Measurements from ENCODE around the gene ABCC6. TPM values are rescaled to one million over a fixed set of nuclear protein-coding genes. Genes with fewer than 3 reads are reported as not detected.

The ABCC6 gene
- total and polyA plus RNA-seq, 2 of the 13 experiments (the other 11 are each of a cell fraction or from before 2014, with no cell fraction given): 82.4 to 105 TPM

GRCh38 chr16:16222850-16223661 lies at the start of gene ABCC6 (continued):
- TF ChIP-seq E2F5 (CRISPR knock-in tag; conservative IDR thresholded peaks at IDR 0.05): 0 out of 2 replicates have a peak, but pooled peaks have one; percentile 31
- peak; percentile 58 for TF ChIP-seq GABPB1 (CRISPR knock-in tag; IDR thresholded peaks at IDR 0.05)
- TF ChIP-seq, protein P1, sequence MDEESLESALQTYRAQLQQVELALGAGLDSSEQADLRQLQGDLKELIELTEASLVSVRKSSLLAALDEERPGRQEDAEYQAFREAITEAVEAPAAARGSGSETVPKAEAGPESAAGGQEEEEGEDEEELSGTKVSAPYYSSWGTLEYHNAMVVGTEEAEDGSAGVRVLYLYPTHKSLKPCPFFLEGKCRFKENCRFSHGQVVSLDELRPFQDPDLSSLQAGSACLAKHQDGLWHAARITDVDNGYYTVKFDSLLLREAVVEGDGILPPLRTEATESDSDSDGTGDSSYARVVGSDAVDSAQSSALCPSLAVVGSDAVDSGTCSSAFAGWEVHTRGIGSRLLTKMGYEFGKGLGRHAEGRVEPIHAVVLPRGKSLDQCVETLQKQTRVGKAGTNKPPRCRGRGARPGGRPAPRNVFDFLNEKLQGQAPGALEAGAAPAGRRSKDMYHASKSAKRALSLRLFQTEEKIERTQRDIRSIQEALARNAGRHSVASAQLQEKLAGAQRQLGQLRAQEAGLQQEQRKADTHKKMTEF (CRISPR knock-in tag; IDR thresholded peaks at IDR 0.05): peak; percentile 48; the same call in 1 of the 2 replicates
- peak; percentile 31; the same call in 1 of the 2 replicates for TF ChIP-seq ZNF792 (CRISPR knock-in tag; IDR thresholded peaks at IDR 0.05)
- TF ChIP-seq KMT2A (CRISPR knock-in tag; IDR thresholded peaks at IDR 0.05): 0 out of 2 replicates have a peak, but pooled peaks have one; percentile 66
- 0 out of 2 replicates have a peak, but pooled peaks have one; percentile 8 for TF ChIP-seq FOXA3 (CRISPR knock-in tag; IDR thresholded peaks at IDR 0.05)
- TF ChIP-seq, protein P2, sequence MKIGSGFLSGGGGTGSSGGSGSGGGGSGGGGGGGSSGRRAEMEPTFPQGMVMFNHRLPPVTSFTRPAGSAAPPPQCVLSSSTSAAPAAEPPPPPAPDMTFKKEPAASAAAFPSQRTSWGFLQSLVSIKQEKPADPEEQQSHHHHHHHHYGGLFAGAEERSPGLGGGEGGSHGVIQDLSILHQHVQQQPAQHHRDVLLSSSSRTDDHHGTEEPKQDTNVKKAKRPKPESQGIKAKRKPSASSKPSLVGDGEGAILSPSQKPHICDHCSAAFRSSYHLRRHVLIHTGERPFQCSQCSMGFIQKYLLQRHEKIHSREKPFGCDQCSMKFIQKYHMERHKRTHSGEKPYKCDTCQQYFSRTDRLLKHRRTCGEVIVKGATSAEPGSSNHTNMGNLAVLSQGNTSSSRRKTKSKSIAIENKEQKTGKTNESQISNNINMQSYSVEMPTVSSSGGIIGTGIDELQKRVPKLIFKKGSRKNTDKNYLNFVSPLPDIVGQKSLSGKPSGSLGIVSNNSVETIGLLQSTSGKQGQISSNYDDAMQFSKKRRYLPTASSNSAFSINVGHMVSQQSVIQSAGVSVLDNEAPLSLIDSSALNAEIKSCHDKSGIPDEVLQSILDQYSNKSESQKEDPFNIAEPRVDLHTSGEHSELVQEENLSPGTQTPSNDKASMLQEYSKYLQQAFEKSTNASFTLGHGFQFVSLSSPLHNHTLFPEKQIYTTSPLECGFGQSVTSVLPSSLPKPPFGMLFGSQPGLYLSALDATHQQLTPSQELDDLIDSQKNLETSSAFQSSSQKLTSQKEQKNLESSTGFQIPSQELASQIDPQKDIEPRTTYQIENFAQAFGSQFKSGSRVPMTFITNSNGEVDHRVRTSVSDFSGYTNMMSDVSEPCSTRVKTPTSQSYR (CRISPR knock-in tag; IDR thresholded peaks at IDR 0.05; ENCODE audit: borderline replicate concordance): peak; percentile 86
- 0 out of 2 replicates have a peak, but pooled peaks have one; percentile 31 for TF ChIP-seq TFDP1 (CRISPR knock-in tag; IDR thresholded peaks at IDR 0.05; ENCODE audit: borderline replicate concordance)
- TF ChIP-seq ZNF275 (CRISPR knock-in tag; IDR thresholded peaks at IDR 0.05; ENCODE audit: borderline replicate concordance): 0 out of 2 replicates have a peak, but pooled peaks have one; percentile 57
- TF ChIP-seq, protein P3, sequence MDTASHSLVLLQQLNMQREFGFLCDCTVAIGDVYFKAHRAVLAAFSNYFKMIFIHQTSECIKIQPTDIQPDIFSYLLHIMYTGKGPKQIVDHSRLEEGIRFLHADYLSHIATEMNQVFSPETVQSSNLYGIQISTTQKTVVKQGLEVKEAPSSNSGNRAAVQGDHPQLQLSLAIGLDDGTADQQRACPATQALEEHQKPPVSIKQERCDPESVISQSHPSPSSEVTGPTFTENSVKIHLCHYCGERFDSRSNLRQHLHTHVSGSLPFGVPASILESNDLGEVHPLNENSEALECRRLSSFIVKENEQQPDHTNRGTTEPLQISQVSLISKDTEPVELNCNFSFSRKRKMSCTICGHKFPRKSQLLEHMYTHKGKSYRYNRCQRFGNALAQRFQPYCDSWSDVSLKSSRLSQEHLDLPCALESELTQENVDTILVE (CRISPR knock-in tag; IDR thresholded peaks at IDR 0.05): 0 out of 2 replicates have a peak, but pooled peaks have one; percentile 41
- peak; percentile 69 for TF ChIP-seq GATAD2A (CRISPR knock-in tag; IDR thresholded peaks at IDR 0.05)
- TF ChIP-seq ZNF768 (CRISPR knock-in tag; IDR thresholded peaks at IDR 0.05): 0 out of 2 replicates have a peak, but pooled peaks have one; percentile 32
- peak; percentile 43; the same call in 1 of the 2 replicates for TF ChIP-seq MEIS2 (CRISPR knock-in tag; IDR thresholded peaks at IDR 0.05)
- TF ChIP-seq, protein P4, sequence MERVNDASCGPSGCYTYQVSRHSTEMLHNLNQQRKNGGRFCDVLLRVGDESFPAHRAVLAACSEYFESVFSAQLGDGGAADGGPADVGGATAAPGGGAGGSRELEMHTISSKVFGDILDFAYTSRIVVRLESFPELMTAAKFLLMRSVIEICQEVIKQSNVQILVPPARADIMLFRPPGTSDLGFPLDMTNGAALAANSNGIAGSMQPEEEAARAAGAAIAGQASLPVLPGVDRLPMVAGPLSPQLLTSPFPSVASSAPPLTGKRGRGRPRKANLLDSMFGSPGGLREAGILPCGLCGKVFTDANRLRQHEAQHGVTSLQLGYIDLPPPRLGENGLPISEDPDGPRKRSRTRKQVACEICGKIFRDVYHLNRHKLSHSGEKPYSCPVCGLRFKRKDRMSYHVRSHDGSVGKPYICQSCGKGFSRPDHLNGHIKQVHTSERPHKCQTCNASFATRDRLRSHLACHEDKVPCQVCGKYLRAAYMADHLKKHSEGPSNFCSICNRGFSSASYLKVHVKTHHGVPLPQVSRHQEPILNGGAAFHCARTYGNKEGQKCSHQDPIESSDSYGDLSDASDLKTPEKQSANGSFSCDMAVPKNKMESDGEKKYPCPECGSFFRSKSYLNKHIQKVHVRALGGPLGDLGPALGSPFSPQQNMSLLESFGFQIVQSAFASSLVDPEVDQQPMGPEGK (CRISPR knock-in tag; IDR thresholded peaks at IDR 0.05): 0 out of 2 replicates have a peak, but pooled peaks have one; percentile 31
- TF ChIP-seq DMAP1 (CRISPR knock-in tag; IDR thresholded peaks at IDR 0.05): peak; percentile 62; the same call in 1 of the 2 replicates

All from HepG2 (cell line).